ENCODE results near the gene GNPTAB. TPM values are rescaled to one million over a fixed set of nuclear protein-coding genes. Genes with fewer than 3 reads are reported as not detected.
A peak's percentile ranks its signal among the peaks of the same experiment; 100 is the strongest.

GNPTAB gene
- total RNA-seq, 1 experiment from 2014 or later = 12.3 TPM

GRCh38 chr12:101696251-101697196 is 134.2 kb downstream of the GNPTAB start:
- DNase-seq (ENCODE audit: low read depth) = no peak

GRCh38 chr12:101695706-101696105 is 135.1 kb downstream of the GNPTAB start:
- peak; percentile 8 for DNase-seq (ENCODE audit: low read depth)

Other genes starting within 250 kb of the GNPTAB start
- gene MYBPC1, start 236.0 kb downstream of the GNPTAB start, total RNA-seq (2014; rRNA removed; shearing (Covaris generic)) = not detected in 2 replicates
- gene CHPT1, start 133.3 kb downstream of the GNPTAB start, total RNA-seq (2014; rRNA removed; shearing (Covaris generic)) = 34.3 and 39.2 TPM in 2 replicates
- 0.20 TPM in 1 of 2 replicates, not detected in the other for gene SYCP3, start 91.5 kb downstream of the GNPTAB start, total RNA-seq (2014; rRNA removed; shearing (Covaris generic))
- 2.6 and 4.8 TPM in 2 replicates for gene DRAM1, start 46.6 kb upstream of the GNPTAB start, total RNA-seq (2014; rRNA removed; shearing (Covaris generic))
- gene WASHC3, start 231.0 kb upstream of the GNPTAB start, total RNA-seq (2014; rRNA removed; shearing (Covaris generic)) = 140 and 142 TPM in 2 replicates

All from RPMI7951 (cell line).